Loucy (cell line): Measurements from ENCODE around the gene MVD.
A peak's percentile ranks its signal among the peaks of the same experiment; 100 is the strongest.

Experiments used
- H2AFZ ChIP-seq: fragments of 200-600 bp; sonication (generic); 2 replicates; pipeline ENCODE4 v1.6.0; 2016; ENCODE audit warnings: antibody characterized with exemption, mild to moderate bottlenecking, low read length, moderate library complexity
- H3F3A ChIP-seq: fragments of 200-600 bp; 2 replicates; pipeline ENCODE4 v1.6.0; 2016; ENCODE audit warnings: antibody characterized with exemption, low read depth, mild to moderate bottlenecking
- H3K27me3 ChIP-seq: fragments of 200-600 bp; sonication (generic); 2 replicates; pipeline ENCODE4 v1.6.1; 2014; ENCODE audit warnings: low read length, mild to moderate bottlenecking; ENCODE audit not compliant: insufficient read depth, poor library complexity, severe bottlenecking
- H3K36me3 ChIP-seq: fragments of 200-600 bp; sonication (generic); 2 replicates; pipeline ENCODE4 v1.6.1; 2016; ENCODE audit warnings: low read length; ENCODE audit not compliant: insufficient read depth
- H3K4me1 ChIP-seq: fragments of 200-600 bp; sonication (generic); 2 replicates; pipeline ENCODE4 v1.5.1; 2014; ENCODE audit warnings: low read length, mild to moderate bottlenecking; ENCODE audit not compliant: insufficient read depth, poor library complexity, severe bottlenecking
- H3K4me2 ChIP-seq: fragments of 200-600 bp; sonication (generic); 2 replicates; pipeline ENCODE4 v1.6.0; 2014; ENCODE audit warnings: antibody characterized with exemption, low read length, low read depth, mild to moderate bottlenecking; ENCODE audit not compliant: poor library complexity, severe bottlenecking
- H3K4me3 ChIP-seq: fragments of 200-600 bp; sonication (generic); 2 replicates; pipeline ENCODE4 v1.5.1; 2014; ENCODE audit warnings: low read length, mild to moderate bottlenecking, mixed read lengths; ENCODE audit not compliant: poor library complexity, severe bottlenecking
- H3K79me2 ChIP-seq: fragments of 200-600 bp; sonication (generic); 2 replicates; pipeline ENCODE4 v1.6.1; 2014; ENCODE audit warnings: low read length; ENCODE audit not compliant: insufficient read depth
- H3K9ac ChIP-seq: fragments of 200-600 bp; sonication (generic); 2 replicates; pipeline ENCODE4 v1.6.0; 2014; ENCODE audit warnings: mild to moderate bottlenecking, low read depth, low read length, moderate library complexity; ENCODE audit not compliant: poor library complexity, severe bottlenecking
- H3K9me2 ChIP-seq: fragments of 200-600 bp; sonication (generic); replicated peaks from 2 replicates; pipeline ENCODE4 v1.6.1; 2016; ENCODE audit warnings: low read depth, low read length, mixed read lengths
- H3K9me3 ChIP-seq: fragments of 200-600 bp; sonication (generic); 2 replicates; pipeline ENCODE4 v1.6.1; 2014; ENCODE audit warnings: mild to moderate bottlenecking, antibody characterized with exemption, low read length, low read depth; ENCODE audit not compliant: insufficient read depth
- H4K20me1 ChIP-seq: fragments of 200-600 bp; sonication (generic); 2 replicates; pipeline ENCODE4 v1.6.0; 2014; ENCODE audit warnings: antibody characterized with exemption, low read length, mild to moderate bottlenecking; ENCODE audit not compliant: insufficient read depth, poor library complexity, severe bottlenecking
- CTCF ChIP-seq: fragments of 200-600 bp; sonication (generic); conservative IDR thresholded peaks from 2 replicates; pipeline ENCODE4 v1.5.1; 2014; ENCODE audit warnings: mild to moderate bottlenecking, antibody characterized with exemption, low read length
- EZH2phosphoT487 ChIP-seq: fragments of 200-600 bp; IDR thresholded peaks from 2 replicates; pipeline ENCODE4 v1.6.1; 2018; ENCODE audit warnings: antibody characterized with exemption, mild to moderate bottlenecking, moderate library complexity, borderline replicate concordance

Gene MVD

GRCh38 chr16:88710556-88710955, 47.7 kb upstream of the MVD start:
- no peak overlapping the region for H2AFZ ChIP-seq
- no peak for TF ChIP-seq EZH2phosphoT487
- TF ChIP-seq CTCF, result no peak
- no peaks in the 10 kb centered on the region for H3K9me3 ChIP-seq
- no peaks in the 10 kb centered on the region for H3K4me1 ChIP-seq
- no peaks in the 10 kb centered on the region for H3K27me3 ChIP-seq
- no peaks in the 10 kb centered on the region for H3K9me2 ChIP-seq
- no peak overlapping the region for H3K9ac ChIP-seq
- H4K20me1 ChIP-seq, result no peaks in the 10 kb centered on the region
- peaks cover 2% of the 10 kb centered on the region for H3K79me2 ChIP-seq
- no peak overlapping the region for H3K4me3 ChIP-seq
- no peak overlapping the region for H3K4me2 ChIP-seq
- H3F3A ChIP-seq, result no peaks in the 10 kb centered on the region
- H3K36me3 ChIP-seq, result peaks cover 2% of the 10 kb centered on the region; the same call in 1 of the 2 replicates

GRCh38 chr16:88706965-88707826, 44.3 kb upstream of the MVD start:
- TF ChIP-seq EZH2phosphoT487 (no peak), CTCF (no peak)
- Histone ChIP-seq H3K9me2 (no peaks in the 10 kb centered on the region), H3K36me3 (no peaks in the 10 kb centered on the region), H3K9me3 (no peaks in the 10 kb centered on the region), H3K9ac (peak overlapping the region; percentile 68), H3K27me3 (no peaks in the 10 kb centered on the region), H3K4me1 (peaks cover 18% of the 10 kb centered on the region), H3K4me2 (peak overlapping the region; percentile 83), H3F3A (no peaks in the 10 kb centered on the region), H4K20me1 (no peaks in the 10 kb centered on the region), H3K4me3 (peak overlapping the region; percentile 81), H2AFZ (no peak overlapping the region), H3K79me2 (peaks cover 30% of the 10 kb centered on the region)

GRCh38 chr16:88706229-88706964, 43.5 kb upstream of the MVD start, which contains the start of the genes CTU2 and RNF166:
Gene CTU2 (plus strand): TSS chr16:88706503. CDS start chr16:88706531, 28 bp downstream.
Gene RNF166 (minus strand): TSS chr16:88706408. CDS start chr16:88706325, 83 bp downstream.
- Histone ChIP-seq H3K4me3 (peak within 1 kb of the TSS; percentile 81), H2AFZ (peak within 1 kb of the TSS; percentile 55; the same call in 1 of the 2 replicates), H3K9me3 (no peaks in the 10 kb centered on the region), H3K9me2 (no peaks in the 10 kb centered on the region), H3K36me3 (no peaks in the 10 kb centered on the region), H3K9ac (peak within 1 kb of the TSS; percentile 68), H3F3A (no peaks in the 10 kb centered on the region), H3K79me2 (peaks cover 38% of the 10 kb centered on the region), H3K4me1 (peaks cover 26% of the 10 kb centered on the region), H3K4me2 (peak within 1 kb of the TSS; percentile 97), H4K20me1 (no peaks in the 10 kb centered on the region), H3K27me3 (no peaks in the 10 kb centered on the region)
- no peak for TF ChIP-seq CTCF
- no peak for TF ChIP-seq EZH2phosphoT487
